GM12892 (cell line): Measurements from ENCODE around the gene LRRC8B.

Experiments
- POLR2AphosphoS5 ChIP-seq: IDR thresholded peaks from 2 replicates; pipeline ENCODE4 v1.6.1; 2011; ENCODE audit warnings: low read depth, low read length, control low read depth
- TAF1 ChIP-seq: IDR thresholded peaks from 2 replicates; pipeline ENCODE4 v1.6.1; 2011; ENCODE audit warnings: low read depth, mild to moderate bottlenecking, control low read depth, low read length, borderline replicate concordance

- TF ChIP-seq POLR2AphosphoS5 = no peak
- TF ChIP-seq TAF1 = no peak
Observed at GRCh38 chr1:89594096-89594740, 69.6 kb downstream of the LRRC8B start.
